ENCODE results near the gene SPOCK3.
"Not testable (repeated sequence)": the region's sequence is repeated elsewhere in the genome, so short reads cannot be mapped to it uniquely, and the experiment has no call there.

DNA sequence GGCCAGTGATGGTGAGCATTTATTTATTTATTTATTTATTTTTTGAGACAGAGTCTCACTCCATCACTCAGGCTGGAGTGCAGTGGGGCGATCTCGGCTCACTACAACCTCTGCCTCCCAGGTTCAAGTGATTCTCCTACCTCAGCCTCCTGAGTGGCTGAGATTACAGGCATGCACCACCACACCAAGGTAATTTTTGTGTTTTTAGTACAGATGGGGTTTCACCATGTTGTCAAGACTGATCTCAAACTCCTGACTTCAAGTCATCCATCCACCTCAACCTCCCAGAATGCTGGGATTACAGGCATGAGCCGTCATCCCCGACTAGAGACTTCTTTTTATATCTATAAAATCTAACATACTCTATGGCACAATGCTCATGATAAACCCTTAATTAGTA is 495.1 kb downstream of the SPOCK3 start:
- TF ChIP-seq EZH2phosphoT487 (IDR thresholded peaks at IDR 0.05; ENCODE audit: borderline replicate concordance, low read depth, low read length) = not testable (repeated sequence)
- TF ChIP-seq, protein P1, sequence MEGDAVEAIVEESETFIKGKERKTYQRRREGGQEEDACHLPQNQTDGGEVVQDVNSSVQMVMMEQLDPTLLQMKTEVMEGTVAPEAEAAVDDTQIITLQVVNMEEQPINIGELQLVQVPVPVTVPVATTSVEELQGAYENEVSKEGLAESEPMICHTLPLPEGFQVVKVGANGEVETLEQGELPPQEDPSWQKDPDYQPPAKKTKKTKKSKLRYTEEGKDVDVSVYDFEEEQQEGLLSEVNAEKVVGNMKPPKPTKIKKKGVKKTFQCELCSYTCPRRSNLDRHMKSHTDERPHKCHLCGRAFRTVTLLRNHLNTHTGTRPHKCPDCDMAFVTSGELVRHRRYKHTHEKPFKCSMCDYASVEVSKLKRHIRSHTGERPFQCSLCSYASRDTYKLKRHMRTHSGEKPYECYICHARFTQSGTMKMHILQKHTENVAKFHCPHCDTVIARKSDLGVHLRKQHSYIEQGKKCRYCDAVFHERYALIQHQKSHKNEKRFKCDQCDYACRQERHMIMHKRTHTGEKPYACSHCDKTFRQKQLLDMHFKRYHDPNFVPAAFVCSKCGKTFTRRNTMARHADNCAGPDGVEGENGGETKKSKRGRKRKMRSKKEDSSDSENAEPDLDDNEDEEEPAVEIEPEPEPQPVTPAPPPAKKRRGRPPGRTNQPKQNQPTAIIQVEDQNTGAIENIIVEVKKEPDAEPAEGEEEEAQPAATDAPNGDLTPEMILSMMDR (conservative IDR thresholded peaks at IDR 0.05; ENCODE audit: low read length) = not testable (repeated sequence)
